Spleen (tissue), 7 donors: ENCODE results near the gene PLA1A.

Experiments
- CTCF ChIP-seq, 11 experiments: fragments of 200-600 bp in 7 of 11; fragments of 450-650 bp in 4 of 11; sonication (generic) in 4 of 11; IDR thresholded peaks in 8 of 11; conservative IDR thresholded peaks in 3 of 11; 1 replicate in 7 of 11; 2 replicates in 4 of 11; pipeline versions ENCODE4 v1.4.0 to v1.8.0; 2016 to 2021; ENCODE audit warnings: antibody characterized with exemption in 11 of 11, inconsistent platforms in 4 of 11, mild to moderate bottlenecking in 1 of 11
- POLR2AphosphoS5 ChIP-seq, 3 donors: sonication (generic); formaldehyde crosslinking; IDR thresholded peaks; one replicate each; pipeline ENCODE4 v1.5.1; 2017; ENCODE audit warnings: antibody characterized with exemption in 3 of 3
- donor health status: DM: no; HTN: no; CAD: no; lungs with moderate emphysema.
- donor health status: DM: no; HTN: no; CAD: no.
- donor health status: DM: no; HTN: no; CAD: no.

- TF ChIP-seq CTCF (IDR thresholded peaks at IDR 0.05 in 8 of 11, conservative IDR thresholded peaks at IDR 0.05 in 3 of 11) = no peak
- no peak for TF ChIP-seq POLR2AphosphoS5 (IDR thresholded peaks at IDR 0.05)
Measured at GRCh38 chr3:119592861-119593260, 4.8 kb upstream of the PLA1A start.
